ENCODE results near the gene HNRNPL. TPM values are rescaled to one million over a fixed set of nuclear protein-coding genes. Genes with fewer than 3 reads are reported as not detected.

The HNRNPL gene
- total RNA-seq (2022) (443 and 446 TPM in 2 replicates), Bru-seq, nascent RNA (percentile 98 among the genes with signal in this experiment), BruChase-seq, experiment 1, labeled RNA remaining after a 2-hour chase (percentile 96 among the genes with signal in this experiment), BruChase-seq, experiment 2, labeled RNA remaining after a 6-hour chase (percentile 97 among the genes with signal in this experiment)
- long read RNA-seq, transcript HNRNPL-201 (13 exons, 2,471 nt) = major isoform, 62 of 114 reads
- long read RNA-seq, transcript HNRNPL-206 (6 exons, 3,094 nt) = minor isoform, 5 of 114 reads
- long read RNA-seq, partial matches to known transcripts = 22 of 114 reads
- long read RNA-seq, other reads (novel, unspliced or antisense) = 19 of 114 reads

GRCh38 chr19:38849860-38850435 lies at the start of gene HNRNPL:
Gene HNRNPL (minus strand): TSS chr19:38849986. CDS start chr19:38849966, 20 bp downstream.
- peak; percentile 55 to 59 for TF ChIP-seq CTCF (IDR thresholded peaks at IDR 0.05; ENCODE audit: insufficient read depth in 1 of 2, low read depth in 1 of 2, low read length in 1 of 2, severe bottlenecking in 1 of 2, unreplicated experiment in 1 of 2)
- ChIA-PET CTCF (interaction anchor here (0.5 to 2.9 kb wide), 9 partner anchors 18 to 625 kb away, joined by 3 to 12 read pairs (median 3); partner anchors contain the start of genes MRPS12, NFKBIB, SARS2 and SIRT2), POLR2A (interaction anchor here (0.6 to 1.6 kb wide), 17 partner anchors 10 to 1571 kb away, joined by 3 to 33 read pairs (median 8); partner anchors contain the start of genes ECH1, EIF3K, MRPS12 and NFKBIB)
- no peaks in the 10 kb centered on the region for H3K27me3 ChIP-seq (replicated peaks; ENCODE audit: control insufficient read depth, insufficient read depth, low read length)
- H3K27me3 Mint-ChIP-seq (ENCODE audit: insufficient read depth, unreplicated experiment) = no peaks in the 10 kb centered on the region
- intact Hi-C loops (cut with micrococcal nuclease; ENCODE audit: unreplicated experiment) = loop anchor here (1.0 kb wide), 3 partner anchors 37 to 80 kb away; partner anchors contain the start of genes MRPS12, NFKBIB, SARS2 and SIRT2
- peaks cover 16% of the 10 kb centered on the region for H3K36me3 ChIP-seq (ENCODE audit: control insufficient read depth, insufficient read depth, low read length)
- H3K9me3 ChIP-seq = no peaks in the 10 kb centered on the region
- peak within 1 kb of the TSS; percentile 99 for H3K27ac Mint-ChIP-seq (ENCODE audit: unreplicated experiment)
- H3K36me3 Mint-ChIP-seq (ENCODE audit: insufficient read depth, unreplicated experiment) = peaks cover 77% of the 10 kb centered on the region
- BruUV-seq (replicated peaks) = no TSS peak
- H3K4me3 Mint-ChIP-seq (ENCODE audit: unreplicated experiment) = peak within 1 kb of the TSS; percentile 98
- peaks cover 10% of the 10 kb centered on the region; the same call in 1 of the 2 replicates for H3K4me1 ChIP-seq
- peak; percentile 100 for DNase-seq
- peaks cover 16% of the 10 kb centered on the region for H3K4me1 Mint-ChIP-seq (ENCODE audit: low read depth, unreplicated experiment)
- peak within 1 kb of the TSS; percentile 66 for H3K4me3 ChIP-seq (ENCODE audit: low read depth, low read length)
- H3K9me3 Mint-ChIP-seq (ENCODE audit: unreplicated experiment) = no peaks in the 10 kb centered on the region

DNA sequence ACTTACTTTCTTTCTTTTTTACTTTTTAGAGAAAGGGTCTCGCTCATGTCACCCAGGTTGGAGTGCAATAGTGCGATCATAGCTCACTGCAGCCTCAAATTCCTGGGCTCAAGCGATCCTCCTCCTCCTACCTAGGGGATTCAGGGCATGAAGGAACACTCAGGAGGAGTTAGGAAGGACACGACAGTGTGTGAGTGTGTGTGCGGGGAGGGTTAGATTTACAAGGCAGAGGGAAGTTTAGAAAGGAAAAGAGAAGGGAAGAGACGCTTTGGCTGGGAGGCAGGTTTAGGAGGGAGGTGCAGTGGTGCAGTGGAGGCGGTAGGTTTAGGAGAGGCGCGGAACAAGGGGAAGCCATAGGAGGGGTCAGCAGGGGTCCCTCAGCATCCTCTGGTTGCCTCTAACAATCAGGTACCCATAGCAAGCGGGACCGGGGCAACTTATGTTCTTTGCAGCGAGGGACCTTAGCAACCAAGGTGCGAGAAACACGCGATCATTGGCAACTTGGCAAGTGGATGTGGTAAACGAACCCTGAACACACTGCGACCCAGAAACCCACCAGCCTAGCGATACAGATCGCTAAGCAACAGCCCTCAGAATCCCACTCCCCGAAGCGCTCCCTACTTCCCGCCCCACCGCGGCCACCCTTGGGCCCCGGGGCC lies 49.1 kb upstream of the HNRNPL start:
- intact Hi-C loops (cut with micrococcal nuclease; ENCODE audit: unreplicated experiment) = loop anchor here (1.0 kb wide), 2 partner anchors 31 to 49 kb away; partner anchors contain the start of genes MRPS12 and SARS2
- no peaks in the 10 kb centered on the region for H3K36me3 ChIP-seq (ENCODE audit: control insufficient read depth, insufficient read depth, low read length)
- peak overlapping the region; percentile 65 for H3K4me3 ChIP-seq (ENCODE audit: low read depth, low read length)
- Mint-ChIP-seq H3K4me1 (ENCODE audit: low read depth, unreplicated experiment) (peaks cover 17% of the 10 kb centered on the region), H3K4me3 (ENCODE audit: unreplicated experiment) (peak overlapping the region; percentile 75), H3K9me3 (ENCODE audit: unreplicated experiment) (no peaks in the 10 kb centered on the region), H3K27ac (ENCODE audit: unreplicated experiment) (peak overlapping the region; percentile 69), H3K36me3 (ENCODE audit: insufficient read depth, unreplicated experiment) (peaks cover 31% of the 10 kb centered on the region), H3K27me3 (ENCODE audit: insufficient read depth, unreplicated experiment) (no peaks in the 10 kb centered on the region)
- peaks cover 14% of the 10 kb centered on the region; the same call in 1 of the 2 replicates for H3K4me1 ChIP-seq
- no peaks in the 10 kb centered on the region for H3K27me3 ChIP-seq (replicated peaks; ENCODE audit: control insufficient read depth, insufficient read depth, low read length)
- BruUV-seq (replicated peaks) = TSS peak; percentile 57
- no peaks in the 10 kb centered on the region for H3K9me3 ChIP-seq
- ChIA-PET CTCF (no interaction called here), POLR2A (interaction anchor here (0.9 to 1.0 kb wide), 2 partner anchors 32 to 61 kb away, joined by 3 to 4 read pairs; partner anchors contain the start of genes MRPS12 and SARS2)
- DNase-seq = no peak
- TF ChIP-seq CTCF (IDR thresholded peaks at IDR 0.05; ENCODE audit: insufficient read depth in 1 of 2, low read depth in 1 of 2, low read length in 1 of 2, severe bottlenecking in 1 of 2, unreplicated experiment in 1 of 2) = no peak

GRCh38 chr19:38894968-38895367 lies 45.2 kb upstream of the HNRNPL start:
- no peak overlapping the region for H3K4me3 Mint-ChIP-seq (ENCODE audit: unreplicated experiment)
- ChIA-PET CTCF (no interaction called here), POLR2A (no interaction called here)
- peak overlapping the region; percentile 6 for H3K27ac Mint-ChIP-seq (ENCODE audit: unreplicated experiment)
- Histone ChIP-seq H3K4me3 (ENCODE audit: low read depth, low read length) (no peak overlapping the region), H3K36me3 (ENCODE audit: control insufficient read depth, insufficient read depth, low read length) (no peaks in the 10 kb centered on the region), H3K9me3 (no peaks in the 10 kb centered on the region), H3K27me3 (replicated peaks; ENCODE audit: control insufficient read depth, insufficient read depth, low read length) (no peaks in the 10 kb centered on the region), H3K4me1 (0 out of 2 replicates have a peak, but pooled peaks cover 6% of the 10 kb centered on the region)
- peaks cover 11% of the 10 kb centered on the region for H3K4me1 Mint-ChIP-seq (ENCODE audit: low read depth, unreplicated experiment)
- H3K27me3 Mint-ChIP-seq (ENCODE audit: insufficient read depth, unreplicated experiment) = no peaks in the 10 kb centered on the region
- BruUV-seq (replicated peaks) = no TSS peak
- intact Hi-C loops (cut with micrococcal nuclease; ENCODE audit: unreplicated experiment) = no loop called here
- no peaks in the 10 kb centered on the region for H3K9me3 Mint-ChIP-seq (ENCODE audit: unreplicated experiment)
- TF ChIP-seq CTCF (IDR thresholded peaks at IDR 0.05; ENCODE audit: insufficient read depth in 1 of 2, low read depth in 1 of 2, low read length in 1 of 2, severe bottlenecking in 1 of 2, unreplicated experiment in 1 of 2) = no peak
- H3K36me3 Mint-ChIP-seq (ENCODE audit: insufficient read depth, unreplicated experiment) = peaks cover 24% of the 10 kb centered on the region
- no peak for DNase-seq

All from Caco-2 (cell line).